GM10248 (cell line): ENCODE measurements around the gene PEAK3.

Experiments
- CTCF ChIA-PET: fragments of 300-600 bp; sonication (Branson Sonifier 250); formaldehyde crosslinking; extraction: SDS; loops from one replicate; lab custom pipeline; 2021; ENCODE audit warnings: antibody characterized with exemption; lab: Yijun Ruan, JAX
- POLR2A ChIA-PET: fragments of 350-650 bp; sonication (Branson Sonifier 250); formaldehyde crosslinking; extraction: SDS; loops from one replicate; lab custom pipeline; 2020; ENCODE audit warnings: antibody characterized with exemption; lab: Yijun Ruan, JAX
- DNase-seq: peaks from one replicate; pipeline ENCODE4 v3.0.0; 2012; ENCODE audit errors: extremely low spot score
- CTCF ChIP-seq: IDR thresholded peaks from 2 replicates; pipeline ENCODE4 v1.5.1; 2012; ENCODE audit warnings: mild to moderate bottlenecking, low read depth; ENCODE audit errors: extremely low read depth, missing control alignments, control extremely low read depth

Gene PEAK3

GRCh38 chr19:2317756-2318155 lies 35.8 kb upstream of the PEAK3 start:
- no peak for DNase-seq
- CTCF ChIA-PET = interaction anchor here (3.6 kb wide), 1 partner anchor 12 kb away, joined by 17 read pairs; no protein-coding TSS in a partner anchor
- TF ChIP-seq CTCF = no peak
- POLR2A ChIA-PET = interaction anchor here (0.7 to 1.1 kb wide), 3 partner anchors 16 to 155 kb away, joined by 3 read pairs; no protein-coding TSS in a partner anchor

- POLR2A ChIA-PET = interaction anchor here (0.7 to 1.1 kb wide), 3 partner anchors 15 to 156 kb away, joined by 3 read pairs; no protein-coding TSS in a partner anchor
- CTCF ChIA-PET = interaction anchor here (1.2 to 3.6 kb wide), 4 partner anchors 11 to 79 kb away, joined by 3 to 17 read pairs (median 7); no protein-coding TSS in a partner anchor
- no peak for DNase-seq
- TF ChIP-seq CTCF = no peak
Observed at GRCh38 chr19:2317300-2317699, 35.3 kb upstream of the PEAK3 start.

- ChIA-PET POLR2A (no interaction called here), CTCF (interaction anchor here (0.6 to 3.6 kb wide), 15 partner anchors 8 to 164 kb away, joined by 3 to 17 read pairs (median 3); partner anchors contain the start of genes AP3D1 and PLEKHJ1)
- TF ChIP-seq CTCF = peak; percentile 57
- DNase-seq = peak; percentile 65
Observed at GRCh38 chr19:2315818-2316353, 33.9 kb upstream of the PEAK3 start.

GRCh38 chr19:2315121-2315817 lies 33.3 kb upstream of the PEAK3 start:
- POLR2A ChIA-PET = no interaction called here
- no peak for DNase-seq
- no peak for TF ChIP-seq CTCF
- CTCF ChIA-PET = interaction anchor here (0.6 to 3.6 kb wide), 12 partner anchors 9 to 164 kb away, joined by 3 to 17 read pairs (median 4); partner anchors contain the start of genes AP3D1 and PLEKHJ1

- no peak for TF ChIP-seq CTCF
- POLR2A ChIA-PET = no interaction called here
- CTCF ChIA-PET = no interaction called here
- DNase-seq = no peak
Observed at GRCh38 chr19:2312820-2313501, 31.0 kb upstream of the PEAK3 start.

GRCh38 chr19:2311093-2311492 lies 29.1 kb upstream of the PEAK3 start:
- TF ChIP-seq CTCF = no peak
- CTCF ChIA-PET = interaction anchor here (1.6 kb wide), 1 partner anchor 14 kb away, joined by 4 read pairs; no protein-coding TSS in a partner anchor
- no peak for DNase-seq
- POLR2A ChIA-PET = no interaction called here
